Vagina (tissue), 2 donors: ENCODE data around the gene STAB2. TPM values are rescaled to one million over a fixed set of nuclear protein-coding genes. Genes with fewer than 3 reads are reported as not detected.

Experiments used
- DNase-seq, 2 donors: peaks; one replicate each; pipeline ENCODE4 v3.0.0-alpha.2; 2017; ENCODE audit errors: extremely low spot score in 2 of 2
- H3K27ac ChIP-seq: fragments of 200-600 bp; sonication (generic); one replicate; pipeline ENCODE4 v1.5.1; 2019
- H3K27me3 ChIP-seq: fragments of 200-600 bp; sonication (generic); one replicate; pipeline ENCODE4 v1.5.1; 2019
- H3K36me3 ChIP-seq, 2 donors: fragments of 200-600 bp; sonication (generic); one replicate each; pipeline ENCODE4 v1.5.1; 2017 to 2019
- H3K4me1 ChIP-seq: fragments of 200-600 bp; sonication (generic); one replicate; pipeline ENCODE4 v1.5.1; 2019
- H3K4me3 ChIP-seq, 2 donors: fragments of 200-600 bp; sonication (generic); 1 replicate in 1 of 2; 2 replicates in 1 of 2; pipeline ENCODE4 v1.5.1; 2016 to 2019
- H3K9me3 ChIP-seq: fragments of 200-600 bp; sonication (generic); one replicate; pipeline ENCODE4 v1.5.1; 2019
- POLR2A ChIP-seq, 2 donors: fragments of 450-650 bp; IDR thresholded peaks; one replicate each; pipeline ENCODE4 v1.6.1; 2017; ENCODE audit warnings: antibody characterized with exemption in 2 of 2, mild to moderate bottlenecking in 2 of 2, moderate library complexity in 2 of 2
- POLR2AphosphoS5 ChIP-seq, 2 donors: sonication (generic); formaldehyde crosslinking; IDR thresholded peaks; one replicate each; pipeline ENCODE4 v1.9.0; 2017; ENCODE audit warnings: antibody characterized with exemption in 2 of 2, mild to moderate bottlenecking in 2 of 2, low read depth in 1 of 2; ENCODE audit not compliant: insufficient read depth in 1 of 2
- intact Hi-C: fragments of 100-400 bp; cut with DNase I; formaldehyde crosslinking; loops from one replicate; pipeline ENCODE4 v1.15.1; 2023
- total RNA-seq: library from RNA; depleted of rRNA; stranded (reverse); fragments of >200 nt; gene quantifications from one replicate; pipeline ENCODE4 v1.2.3, GENCODE V29; 2016
- TF ChIP-seq, protein P1 (sequence below), 3 experiments: fragments of 450-650 bp in 2 of 3; fragments of 200-600 bp in 1 of 3; sonication (generic) in 1 of 3; IDR thresholded peaks; one replicate each; pipeline ENCODE4 v1.5.1; 2017 to 2019; ENCODE audit warnings: antibody characterized with exemption in 3 of 3, mild to moderate bottlenecking in 2 of 3, moderate library complexity in 2 of 3

Gene STAB2
- total RNA-seq, 1 donor from 2014 or later, result 0.25 TPM

DNA sequence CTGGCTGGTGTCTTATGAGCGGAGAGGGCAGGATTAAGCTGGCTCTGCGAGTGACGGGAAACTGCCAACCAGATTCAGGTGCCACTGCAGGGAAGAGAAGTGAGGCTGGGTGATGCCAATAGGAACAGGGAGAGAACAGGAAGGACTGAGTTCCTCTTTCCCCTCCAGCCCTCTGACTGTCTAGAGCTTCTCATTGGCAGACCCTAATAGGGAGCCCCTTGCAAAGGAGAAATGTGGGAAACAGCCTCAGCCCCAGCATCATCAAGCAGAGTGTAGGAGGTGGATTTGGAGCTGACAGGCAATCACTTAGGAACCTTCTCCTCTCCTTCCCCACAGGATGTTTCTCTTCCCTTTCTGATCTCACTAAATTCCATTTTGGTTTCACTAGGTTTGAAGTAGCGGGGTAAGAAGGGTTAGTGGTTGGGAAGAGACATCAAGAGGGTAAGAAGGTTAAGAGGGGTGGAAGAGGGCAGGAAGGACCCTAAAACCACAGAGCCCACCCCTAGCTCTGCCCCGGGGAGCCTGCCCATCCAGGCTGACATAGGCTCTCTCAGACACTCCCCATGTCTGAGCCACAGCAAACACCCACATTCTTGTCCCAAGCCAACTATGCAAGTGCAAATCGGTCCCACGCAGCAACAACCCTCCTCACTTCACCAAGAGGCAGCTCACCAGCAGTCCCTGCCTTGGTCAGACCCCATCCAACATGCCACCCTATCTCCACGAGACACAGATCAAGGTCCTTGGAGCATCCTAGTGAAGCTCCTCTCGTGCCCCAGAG lies 111.1 kb downstream of the STAB2 start:
- no peaks in the 10 kb centered on the region for H3K36me3 ChIP-seq
- TF ChIP-seq POLR2A (IDR thresholded peaks at IDR 0.05) (no peak), POLR2AphosphoS5 (IDR thresholded peaks at IDR 0.05; ENCODE audit: insufficient read depth in 1 of 2, low read depth in 1 of 2) (no peak)
- TF ChIP-seq, protein P1, sequence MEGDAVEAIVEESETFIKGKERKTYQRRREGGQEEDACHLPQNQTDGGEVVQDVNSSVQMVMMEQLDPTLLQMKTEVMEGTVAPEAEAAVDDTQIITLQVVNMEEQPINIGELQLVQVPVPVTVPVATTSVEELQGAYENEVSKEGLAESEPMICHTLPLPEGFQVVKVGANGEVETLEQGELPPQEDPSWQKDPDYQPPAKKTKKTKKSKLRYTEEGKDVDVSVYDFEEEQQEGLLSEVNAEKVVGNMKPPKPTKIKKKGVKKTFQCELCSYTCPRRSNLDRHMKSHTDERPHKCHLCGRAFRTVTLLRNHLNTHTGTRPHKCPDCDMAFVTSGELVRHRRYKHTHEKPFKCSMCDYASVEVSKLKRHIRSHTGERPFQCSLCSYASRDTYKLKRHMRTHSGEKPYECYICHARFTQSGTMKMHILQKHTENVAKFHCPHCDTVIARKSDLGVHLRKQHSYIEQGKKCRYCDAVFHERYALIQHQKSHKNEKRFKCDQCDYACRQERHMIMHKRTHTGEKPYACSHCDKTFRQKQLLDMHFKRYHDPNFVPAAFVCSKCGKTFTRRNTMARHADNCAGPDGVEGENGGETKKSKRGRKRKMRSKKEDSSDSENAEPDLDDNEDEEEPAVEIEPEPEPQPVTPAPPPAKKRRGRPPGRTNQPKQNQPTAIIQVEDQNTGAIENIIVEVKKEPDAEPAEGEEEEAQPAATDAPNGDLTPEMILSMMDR (IDR thresholded peaks at IDR 0.05), result no peak
- intact Hi-C loops, result no loop called here
- no peak overlapping the region for H3K27ac ChIP-seq
- H3K9me3 ChIP-seq, result no peaks in the 10 kb centered on the region
- DNase-seq, result no peak
- H3K27me3 ChIP-seq, result no peaks in the 10 kb centered on the region
- H3K4me1 ChIP-seq, result no peaks in the 10 kb centered on the region
- H3K4me3 ChIP-seq, result no peak overlapping the region

DNA sequence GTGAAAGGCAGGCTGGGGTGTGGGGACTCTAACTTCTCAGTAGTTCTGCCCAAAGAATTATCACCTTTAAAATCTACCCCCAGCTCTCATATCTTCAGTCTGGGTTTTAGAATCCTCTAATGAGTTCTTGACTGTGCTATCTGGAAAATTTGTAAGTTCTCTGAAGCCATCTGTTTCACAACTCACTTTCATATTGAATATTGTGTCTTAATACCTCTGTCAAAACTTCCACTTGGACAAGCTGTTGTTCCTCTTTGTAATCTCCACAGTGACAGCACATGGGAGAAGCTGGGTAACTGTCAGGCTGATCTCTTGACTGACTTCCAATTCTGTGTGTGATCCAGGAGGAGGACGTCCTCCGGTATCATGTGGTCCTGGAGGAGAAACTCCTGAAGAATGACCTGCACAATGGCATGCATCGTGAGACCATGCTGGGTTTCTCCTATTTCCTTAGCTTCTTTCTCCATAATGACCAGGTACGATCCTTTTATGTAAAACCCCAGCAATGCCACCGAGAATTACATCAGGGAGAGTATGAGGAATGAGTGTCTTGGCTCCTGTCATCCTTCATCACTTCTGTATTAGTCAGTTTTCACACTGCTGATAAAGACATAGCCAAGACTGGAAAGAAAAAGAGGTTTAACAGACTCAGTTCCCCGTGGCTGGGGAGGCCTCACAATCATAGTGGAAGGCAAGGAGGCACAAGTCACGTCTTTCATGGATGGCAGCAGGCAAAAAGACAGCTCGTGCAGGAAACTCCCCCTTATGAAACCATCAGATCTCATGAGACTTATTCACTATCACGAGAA lies 111.9 kb downstream of the STAB2 start:
- Histone ChIP-seq H3K4me1 (no peaks in the 10 kb centered on the region), H3K4me3 (no peak overlapping the region), H3K9me3 (no peaks in the 10 kb centered on the region), H3K27me3 (no peaks in the 10 kb centered on the region), H3K36me3 (no peaks in the 10 kb centered on the region), H3K27ac (no peak overlapping the region)
- TF ChIP-seq POLR2A (IDR thresholded peaks at IDR 0.05) (no peak), POLR2AphosphoS5 (IDR thresholded peaks at IDR 0.05; ENCODE audit: insufficient read depth in 1 of 2, low read depth in 1 of 2) (no peak)
- TF ChIP-seq, protein P1 (IDR thresholded peaks at IDR 0.05), result no peak
- no peak for DNase-seq
- intact Hi-C loops, result no loop called here

DNA sequence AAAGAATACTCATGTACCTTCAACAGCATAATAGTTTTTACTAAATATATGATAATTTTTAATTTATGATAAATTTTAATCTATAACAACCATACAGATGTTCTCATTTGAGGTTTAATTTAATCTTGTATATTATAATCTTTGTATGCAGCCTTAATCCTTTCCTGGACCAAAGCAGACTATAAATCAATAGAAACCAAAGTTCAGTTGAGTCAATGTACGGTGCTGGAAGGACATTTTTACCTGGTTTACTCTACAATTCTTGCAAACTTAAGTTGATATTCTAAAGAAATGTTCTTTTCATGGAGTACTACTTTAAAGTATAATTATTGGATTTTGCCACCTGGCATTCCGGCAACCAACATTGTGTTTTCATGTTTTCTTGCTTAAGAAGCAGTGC lies 118.0 kb downstream of the STAB2 start:
- Histone ChIP-seq H3K36me3 (no peaks in the 10 kb centered on the region), H3K4me3 (no peak overlapping the region), H3K4me1 (no peaks in the 10 kb centered on the region), H3K9me3 (no peaks in the 10 kb centered on the region), H3K27me3 (no peaks in the 10 kb centered on the region), H3K27ac (no peak overlapping the region)
- TF ChIP-seq, protein P1 (IDR thresholded peaks at IDR 0.05), result no peak
- TF ChIP-seq POLR2A (IDR thresholded peaks at IDR 0.05) (no peak), POLR2AphosphoS5 (IDR thresholded peaks at IDR 0.05; ENCODE audit: insufficient read depth in 1 of 2, low read depth in 1 of 2) (no peak)
- intact Hi-C loops, result no loop called here
- DNase-seq, result no peak

DNA sequence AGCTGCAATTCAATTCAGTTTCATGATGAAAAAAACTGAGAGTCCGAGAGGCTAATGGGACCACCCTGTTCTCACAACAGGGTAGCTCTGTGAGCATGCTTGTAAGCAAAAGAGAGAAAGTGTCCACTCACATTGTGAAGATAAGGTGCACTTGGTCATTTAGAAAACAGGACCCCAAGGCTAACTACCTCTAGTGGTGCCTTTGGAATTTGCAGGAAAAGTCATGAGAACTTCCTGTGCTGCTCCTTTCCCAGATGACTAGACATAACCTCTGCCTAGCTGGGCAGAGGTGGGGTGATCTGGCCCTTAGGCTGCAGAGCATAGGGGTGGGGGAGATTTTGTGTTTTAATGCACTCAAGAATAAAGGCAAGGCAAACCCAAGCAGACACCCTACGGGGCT lies 118.9 kb downstream of the STAB2 start:
- H3K4me3 ChIP-seq, result no peak overlapping the region
- intact Hi-C loops, result no loop called here
- no peak overlapping the region for H3K27ac ChIP-seq
- no peaks in the 10 kb centered on the region for H3K36me3 ChIP-seq
- no peak for DNase-seq
- H3K27me3 ChIP-seq, result no peaks in the 10 kb centered on the region
- TF ChIP-seq, protein P1 (IDR thresholded peaks at IDR 0.05), result no peak
- no peak for TF ChIP-seq POLR2AphosphoS5 (IDR thresholded peaks at IDR 0.05; ENCODE audit: insufficient read depth in 1 of 2, low read depth in 1 of 2)
- no peak for TF ChIP-seq POLR2A (IDR thresholded peaks at IDR 0.05)
- no peaks in the 10 kb centered on the region for H3K4me1 ChIP-seq
- no peaks in the 10 kb centered on the region for H3K9me3 ChIP-seq

DNA sequence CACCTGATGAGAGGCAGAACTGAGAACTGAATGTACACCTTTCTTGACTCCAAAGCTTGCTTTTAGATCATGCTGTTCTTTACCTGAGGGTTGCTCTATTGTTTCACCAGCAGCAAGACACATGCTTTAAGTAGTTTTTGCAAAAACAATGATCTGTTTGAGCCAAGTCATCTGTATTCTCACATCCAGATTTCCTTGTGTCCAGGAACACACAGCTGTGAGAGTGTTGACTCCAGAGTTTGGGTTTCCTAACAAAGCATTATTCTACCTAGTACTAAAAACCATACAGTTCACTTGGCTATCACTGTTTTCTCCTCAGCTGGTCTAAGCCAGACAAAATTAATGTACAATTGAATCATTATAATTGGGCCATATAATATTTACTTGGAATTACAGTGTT lies 120.4 kb downstream of the STAB2 start:
- no peaks in the 10 kb centered on the region for H3K4me1 ChIP-seq
- DNase-seq, result no peak
- intact Hi-C loops, result no loop called here

More for the DNA sequence above, 120.4 kb downstream of the STAB2 start:
- Histone ChIP-seq H3K27ac (no peak overlapping the region), H3K27me3 (no peaks in the 10 kb centered on the region), H3K4me3 (no peak overlapping the region), H3K9me3 (no peaks in the 10 kb centered on the region), H3K36me3 (no peaks in the 10 kb centered on the region)
- TF ChIP-seq, protein P1 (IDR thresholded peaks at IDR 0.05), result no peak
- TF ChIP-seq POLR2AphosphoS5 (IDR thresholded peaks at IDR 0.05; ENCODE audit: insufficient read depth in 1 of 2, low read depth in 1 of 2), result no peak
- TF ChIP-seq POLR2A (IDR thresholded peaks at IDR 0.05), result no peak
